Heart left ventricle (tissue), 16 donors: ENCODE measurements around the gene ATP5PB. TPM values are rescaled to one million over a fixed set of nuclear protein-coding genes. Genes with fewer than 3 reads are reported as not detected.

Experiments used
- ATAC-seq, 4 donors: fragments of 200-7000 bp; cut with Tn5 transposase; one replicate each; pipeline ENCODE4 v1.9.1; 2020 to 2022; ENCODE audit warnings: moderate library complexity in 4 of 4, mild to moderate bottlenecking in 3 of 4, moderate number of reproducible peaks in 1 of 4
- DNase-seq, 5 donors: peaks; one replicate each; pipeline ENCODE4 v3.0.0-alpha.2; 2020
- H3K27ac ChIP-seq, 12 donors: fragments of 200-600 bp; sonication (generic) in 4 of 12; one replicate each; pipeline versions ENCODE4 v1.5.0 to v1.8.0; 2016 to 2022; ENCODE audit warnings: mild to moderate bottlenecking in 2 of 12
- H3K27me3 ChIP-seq, 9 donors: fragments of 200-600 bp; sonication (generic) in 2 of 9; one replicate each; pipeline versions ENCODE4 v1.5.1 to v1.8.0; 2016 to 2022; ENCODE audit warnings: mild to moderate bottlenecking in 3 of 9
- H3K36me3 ChIP-seq, 9 donors: fragments of 200-600 bp; sonication (generic) in 2 of 9; one replicate each; pipeline versions ENCODE4 v1.5.0 to v1.8.0; 2018 to 2022; ENCODE audit warnings: mild to moderate bottlenecking in 2 of 9
- H3K4me1 ChIP-seq, 12 donors: fragments of 200-600 bp; sonication (generic) in 4 of 12; one replicate each; pipeline versions ENCODE4 v1.5.0 to v1.8.0; 2016 to 2022; ENCODE audit warnings: mild to moderate bottlenecking in 3 of 12
- H3K4me3 ChIP-seq, 12 donors: fragments of 200-600 bp; sonication (generic) in 4 of 12; one replicate each; pipeline versions ENCODE4 v1.5.0 to v1.8.0; 2017 to 2022; ENCODE audit warnings: mild to moderate bottlenecking in 9 of 12, moderate library complexity in 4 of 12
- H3K9me3 ChIP-seq, 12 donors: fragments of 200-600 bp; sonication (generic) in 4 of 12; one replicate each; pipeline versions ENCODE4 v1.5.0 to v1.8.0; 2016 to 2022; ENCODE audit warnings: mild to moderate bottlenecking in 1 of 12
- CTCF ChIP-seq, 12 donors: fragments of 200-600 bp; sonication (generic) in 4 of 12; IDR thresholded peaks; one replicate each; pipeline versions ENCODE4 v1.5.0 to v1.8.0; 2018 to 2022; ENCODE audit warnings: antibody characterized with exemption in 12 of 12, mild to moderate bottlenecking in 5 of 12
- POLR2A ChIP-seq, 2 donors: fragments of 450-650 bp; IDR thresholded peaks; one replicate each; pipeline ENCODE4 v1.6.1; 2017; ENCODE audit warnings: antibody characterized with exemption in 2 of 2, mild to moderate bottlenecking in 2 of 2, moderate library complexity in 2 of 2
- WGBS, 4 donors: extraction: QIAGEN DNeasy Blood & Tissue Kit in 2 of 4; methylation state at CpG; one replicate each; pipeline versions ENCODE4 v1.1.5 to v1.1.7; 2013 to 2018; 5-methylcytosine and 5-hydroxymethylcytosine counted together
- intact Hi-C, 10 donors: fragments of 100-400 bp; cut with DNase I; formaldehyde crosslinking; loops; one replicate each; pipeline versions ENCODE4 v1.11.1 to v1.14.2; 2022
- polyA plus RNA-seq, 2 donors: library from polyadenylated mRNA; stranded (reverse); fragments of 200-250 nt; gene quantifications; one replicate each; pipeline ENCODE4 v1.2.3, GENCODE V29; 2013
- total RNA-seq, 9 donors: library from RNA; depleted of rRNA in 2 of 9; stranded (reverse); fragments of >200 nt in 2 of 9; fragmentation: NEBNext Ultra II Directional in 3 of 9; extraction: Animal tissue kit (Norgen Biotek cat#: 25700) in 3 of 9; gene quantifications; one replicate each; pipeline versions ENCODE4 v1.1.0 to v1.2.4, GENCODE V29; 2016 to 2023
- donor health status: ischemic (EF 13 %, LVEDD 7.1; RV severe dilation, severe dysfunction).
- donor health status: healthy with polysubstance abuse.
- donor health status: DM: no; HTN: yes; CAD: no.
- donor health status: DM: no; HTN: no; CAD: no.
- donor health status: ischemic (EF 25% LVEDD 6.9; RV normal size, moderate dysfunction).
- donor health status: ischemic (EF 25% LVEDD 5.7; RV mildly dilated, moderate dysfunction).
- donor health status: healthy.
- donor health status: DM: yes; HTN: yes; CAD: no.
- donor health status: ischemic (EF 35%, LVEDD 5.7; RV mildly dilated, moderate dysfunction).
- donor health status: nonischemic (EF 11% LVEDD 7.7; RV severe dilation, severe dysfunction).
- donor health status: DM: yes; HTN: yes; CAD: no.
- donor health status: PGD.
- donor health status: ischemic (EF 29% LVEDD 5.4; RV normal size, mild dysfunction).
- donor health status: nonischemic (EF 23%, LVEDD 6.1; RV moderate dilation, normal function).

ATP5PB gene
- total and polyA plus RNA-seq, 11 donors, result 394 to 878 (median 625) TPM

DNA sequence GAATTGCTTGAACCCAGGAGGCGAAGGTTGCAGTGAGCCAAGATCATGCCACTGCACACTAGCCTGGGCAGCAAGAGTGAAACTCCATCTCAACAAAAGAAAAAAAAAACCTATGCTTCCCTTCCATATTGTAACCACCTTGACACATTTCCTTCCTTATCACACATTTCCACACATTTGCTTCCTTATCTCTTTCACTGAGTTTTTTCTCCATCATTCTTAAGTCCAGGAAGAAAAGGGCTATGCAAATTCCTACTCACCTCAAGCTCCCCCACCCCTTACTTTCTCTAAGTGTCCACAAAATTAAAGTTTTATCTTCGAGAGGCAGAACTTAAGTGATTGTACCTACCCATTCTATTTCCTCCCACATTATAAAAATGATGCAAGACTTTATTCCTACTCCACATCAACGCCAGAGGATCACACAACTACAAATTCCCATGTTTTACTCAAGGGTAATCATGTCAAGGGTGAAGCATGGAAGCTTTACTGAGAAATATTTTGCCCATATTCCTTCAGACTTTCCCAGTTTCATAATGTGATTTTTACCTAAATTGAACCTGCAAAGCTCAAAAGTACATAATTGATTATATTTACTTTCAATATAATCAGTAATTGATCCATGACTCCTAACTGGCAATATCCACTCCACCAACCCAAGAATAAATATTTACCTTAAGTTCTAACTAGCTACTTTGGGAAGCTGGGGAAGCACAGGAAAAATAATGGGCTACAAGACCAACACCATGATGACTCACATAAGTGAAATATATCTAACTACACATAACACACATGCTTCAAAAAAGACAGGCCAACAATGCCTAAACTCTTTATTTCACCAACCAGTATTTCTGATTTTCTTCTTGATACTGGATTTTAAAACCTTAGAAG is 9.6 kb upstream of the ATP5PB start:
- no peak for DNase-seq
- Histone ChIP-seq H3K4me3 (no peak overlapping the region), H3K4me1 (peaks cover 0 to 4% (median 0%) of the 10 kb centered on the region in 12 donors), H3K9me3 (no peaks in the 10 kb centered on the region), H3K27ac (no peak overlapping the region), H3K36me3 (peaks cover 0 to 81% (median 71%) of the 10 kb centered on the region in 9 donors), H3K27me3 (no peaks in the 10 kb centered on the region)
- no peak for ATAC-seq
- WGBS, 4 donors, result 89 to 97% (median 93%) methylated on average over 3 of the region's 3 CpGs
- intact Hi-C loops, result no loop called here
- no peak for TF ChIP-seq CTCF (IDR thresholded peaks at IDR 0.05)
- no peak for TF ChIP-seq POLR2A (IDR thresholded peaks at IDR 0.05)

DNA sequence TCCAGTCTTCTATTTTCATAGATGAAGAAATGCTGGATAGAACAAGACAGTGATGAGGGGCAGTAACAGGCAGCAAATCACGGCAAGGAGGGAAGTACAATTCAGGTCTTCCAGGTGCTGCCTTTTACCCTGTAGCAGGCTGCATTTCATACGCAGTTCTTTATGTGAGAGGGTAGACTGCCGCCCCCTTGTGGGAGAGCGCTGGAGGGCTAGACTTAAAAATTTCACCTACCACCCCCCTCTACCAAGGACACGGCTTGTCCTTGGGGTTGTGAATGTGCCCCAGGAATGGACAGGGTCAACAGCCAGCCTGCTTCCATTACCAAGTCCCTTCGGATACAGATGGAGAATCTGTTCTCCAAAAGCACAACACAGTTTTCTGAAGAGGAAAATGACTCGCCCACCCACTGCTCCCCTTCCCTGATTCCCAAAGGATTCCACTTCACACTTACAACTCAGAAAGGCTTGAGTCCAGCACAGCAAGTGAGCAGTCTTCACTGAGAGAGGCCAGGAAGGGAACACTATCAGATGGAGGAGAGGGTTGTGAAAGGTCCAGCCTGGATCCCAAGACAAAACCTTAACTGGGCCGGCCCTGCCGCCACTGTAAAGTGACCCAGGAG is 7.6 kb upstream of the ATP5PB start:
- TF ChIP-seq POLR2A (IDR thresholded peaks at IDR 0.05) (no peak), CTCF (IDR thresholded peaks at IDR 0.05) (peak in 10 of 12 donors; percentile 8 to 54 (median 38))
- H3K4me3 ChIP-seq, result no peak overlapping the region
- H3K27me3 ChIP-seq, result no peaks in the 10 kb centered on the region
- intact Hi-C loops, result no loop called here
- H3K9me3 ChIP-seq, result no peaks in the 10 kb centered on the region
- WGBS, 4 donors, result 68 to 78% (median 68%) methylated on average over 9 of the region's 9 CpGs
- H3K27ac ChIP-seq, result no peak overlapping the region
- peaks cover 0 to 100% (median 91%) of the 10 kb centered on the region in 9 donors for H3K36me3 ChIP-seq
- DNase-seq (peak in 1 of 5 donors; percentile 17), ATAC-seq (peak in 1 of 4 donors; percentile 42)
- peaks cover 0 to 8% (median 0%) of the 10 kb centered on the region in 12 donors for H3K4me1 ChIP-seq

DNA sequence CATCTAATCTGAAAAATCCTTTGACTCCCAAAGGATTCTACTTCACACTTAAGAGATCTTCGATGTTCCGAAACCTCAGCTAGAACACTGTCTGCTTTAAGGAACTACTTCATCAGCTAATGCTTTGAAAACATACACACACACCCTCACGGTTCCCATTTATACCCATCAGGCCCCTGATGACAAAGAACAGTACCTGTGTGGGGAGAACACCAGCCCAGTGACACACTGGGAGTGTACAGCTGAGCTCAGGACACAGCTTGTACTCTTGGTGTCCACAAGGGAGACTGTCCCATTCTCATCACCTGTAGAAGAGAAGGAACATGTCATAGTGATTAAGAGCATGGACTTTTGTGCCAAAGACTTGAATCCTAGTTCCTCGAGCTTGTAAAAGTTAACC is 6.8 kb upstream of the ATP5PB start:
- H3K27ac ChIP-seq, result no peak overlapping the region
- TF ChIP-seq CTCF (IDR thresholded peaks at IDR 0.05), result no peak
- no peak for TF ChIP-seq POLR2A (IDR thresholded peaks at IDR 0.05)

GRCh38 chr1:111444031-111444430 is 5.2 kb upstream of the ATP5PB start:
- Histone ChIP-seq H3K9me3 (no peaks in the 10 kb centered on the region), H3K36me3 (peaks cover 0 to 84% (median 75%) of the 10 kb centered on the region in 9 donors), H3K27me3 (no peaks in the 10 kb centered on the region), H3K4me1 (peaks cover 0 to 27% (median 10%) of the 10 kb centered on the region in 12 donors), H3K27ac (no peak overlapping the region), H3K4me3 (no peak overlapping the region)
- ATAC-seq (no peak), DNase-seq (no peak)
- intact Hi-C loops, result no loop called here
- WGBS, 4 donors, result 66 to 89% (median 79%) methylated on average over 3 of the region's 3 CpGs
- no peak for TF ChIP-seq CTCF (IDR thresholded peaks at IDR 0.05)
- no peak for TF ChIP-seq POLR2A (IDR thresholded peaks at IDR 0.05)

More for the DNA sequence above, 6.8 kb upstream of the ATP5PB start:
- 76 to 86% (median 83%) methylated on average over 4 of the region's 4 CpGs for WGBS, 4 donors
- Histone ChIP-seq H3K4me1 (peaks cover 0 to 16% (median 3%) of the 10 kb centered on the region in 12 donors), H3K36me3 (peaks cover 0 to 99% (median 91%) of the 10 kb centered on the region in 9 donors), H3K27me3 (no peaks in the 10 kb centered on the region), H3K4me3 (no peak overlapping the region), H3K9me3 (no peaks in the 10 kb centered on the region)
- DNase-seq, result no peak
- intact Hi-C loops, result no loop called here
- ATAC-seq, result no peak
